Ramos (cell line): ENCODE measurements around the gene CBFB.

Source experiments
- in situ Hi-C: fragments of 300-500 bp; cut with MboI; formaldehyde crosslinking; loops from one replicate; pipeline ENCODE4 v1.14.3; 2022; ENCODE audit warnings: low sequenced_read_pairs; ENCODE audit not compliant: unreplicated experiment

The CBFB gene

GRCh38 chr16:67087803-67088202 lies 58.9 kb downstream of the CBFB start:
- in situ Hi-C loops = no loop called here

GRCh38 chr16:67088551-67088950 lies 59.6 kb downstream of the CBFB start:
- in situ Hi-C loops = no loop called here

GRCh38 chr16:67089101-67089500 lies 60.2 kb downstream of the CBFB start:
- in situ Hi-C loops = no loop called here

GRCh38 chr16:67091906-67092566 lies 63.1 kb downstream of the CBFB start:
- in situ Hi-C loops = no loop called here

- in situ Hi-C loops = no loop called here
Observed at GRCh38 chr16:67093098-67093726, 64.3 kb downstream of the CBFB start.

- in situ Hi-C loops = no loop called here
Observed at GRCh38 chr16:67098599-67098998, 69.7 kb downstream of the CBFB start.

GRCh38 chr16:67100569-67101310 lies 71.8 kb downstream of the CBFB start:
- in situ Hi-C loops = loop anchor here (5.0 kb wide), 1 partner anchor 78 kb away; no protein-coding TSS in a partner anchor

- in situ Hi-C loops = loop anchor here (5.0 kb wide), 1 partner anchor 79 kb away; no protein-coding TSS in a partner anchor
Observed at GRCh38 chr16:67101311-67102082, 72.5 kb downstream of the CBFB start.

- in situ Hi-C loops = loop anchor here (5.0 kb wide), 1 partner anchor 82 kb away; no protein-coding TSS in a partner anchor
Observed at GRCh38 chr16:67104061-67104460, 75.1 kb downstream of the CBFB start.

GRCh38 chr16:67104845-67105244 lies 75.9 kb downstream of the CBFB start:
- in situ Hi-C loops = loop anchor here (5.0 kb wide), 1 partner anchor 83 kb away; no protein-coding TSS in a partner anchor

GRCh38 chr16:67105246-67105645 lies 76.3 kb downstream of the CBFB start:
- in situ Hi-C loops = no loop called here

- in situ Hi-C loops = no loop called here
Observed at GRCh38 chr16:67105881-67106280, 76.9 kb downstream of the CBFB start.

- in situ Hi-C loops = no loop called here
Observed at GRCh38 chr16:67108489-67108888, 79.5 kb downstream of the CBFB start.

- in situ Hi-C loops = no loop called here
Observed at GRCh38 chr16:67108931-67109406, 80.0 kb downstream of the CBFB start.

GRCh38 chr16:67109407-67110135 lies 80.6 kb downstream of the CBFB start, which contains the start of gene PHAF1:
Gene PHAF1 (plus strand): TSS chr16:67109941. CDS start chr16:67110176, 235 bp downstream.
- in situ Hi-C loops = no loop called here

- in situ Hi-C loops = no loop called here
Observed at GRCh38 chr16:67111951-67112444, 83.0 kb downstream of the CBFB start.

- in situ Hi-C loops = no loop called here
Observed at GRCh38 chr16:67112591-67113399, 83.8 kb downstream of the CBFB start.

- in situ Hi-C loops = no loop called here
Observed at GRCh38 chr16:67114793-67115192, 85.8 kb downstream of the CBFB start.
